D341Med (cell line): Measurements from ENCODE around the gene TIMM21.
A peak's percentile ranks its signal among the peaks of the same experiment; 100 is the strongest.

Experiments
- DNase-seq: peaks from one replicate; pipeline ENCODE4 v3.0.0; 2012; ENCODE audit warnings: low spot score

TIMM21 gene

DNA sequence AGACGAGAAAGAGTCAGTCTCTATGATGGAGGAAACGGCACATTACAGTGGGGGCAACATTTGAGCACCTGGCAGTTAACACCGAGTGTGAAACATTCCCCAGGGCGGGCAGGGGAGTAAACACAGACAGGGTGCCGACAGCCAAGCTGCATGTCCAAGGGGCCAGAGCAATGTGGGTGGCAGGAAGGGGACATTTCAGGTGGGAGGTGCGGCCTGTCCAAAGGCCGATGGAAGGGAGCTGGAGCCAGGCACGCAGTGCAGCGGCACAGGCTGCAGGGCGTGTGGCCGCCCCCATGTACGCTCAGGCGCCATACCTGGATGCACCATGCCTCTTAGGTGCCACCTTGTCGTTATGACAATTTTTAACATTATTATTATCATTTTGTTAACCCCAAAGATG, 43.3 kb downstream of the TIMM21 start:
- DNase-seq: no peak

DNA sequence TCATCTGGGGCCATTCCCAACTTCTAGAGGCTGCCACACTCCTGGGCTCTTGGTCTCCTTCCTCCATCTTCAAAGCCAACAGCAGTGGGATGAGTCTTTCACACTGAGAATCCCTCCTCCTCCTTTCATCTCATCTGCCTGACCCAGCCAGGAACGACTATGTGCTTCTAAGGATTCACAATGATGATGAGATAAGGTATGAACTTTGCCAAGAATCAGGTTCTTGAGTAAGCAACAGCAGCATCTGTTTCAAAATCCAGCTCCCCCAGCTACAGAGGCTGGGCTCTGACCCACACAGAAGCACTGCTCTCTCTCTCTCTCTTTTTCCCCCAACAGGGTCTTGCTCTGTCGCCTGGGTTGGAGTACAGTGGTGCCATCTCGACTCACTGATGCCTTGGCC, 46.4 kb downstream of the TIMM21 start:
- no peak for DNase-seq

DNA sequence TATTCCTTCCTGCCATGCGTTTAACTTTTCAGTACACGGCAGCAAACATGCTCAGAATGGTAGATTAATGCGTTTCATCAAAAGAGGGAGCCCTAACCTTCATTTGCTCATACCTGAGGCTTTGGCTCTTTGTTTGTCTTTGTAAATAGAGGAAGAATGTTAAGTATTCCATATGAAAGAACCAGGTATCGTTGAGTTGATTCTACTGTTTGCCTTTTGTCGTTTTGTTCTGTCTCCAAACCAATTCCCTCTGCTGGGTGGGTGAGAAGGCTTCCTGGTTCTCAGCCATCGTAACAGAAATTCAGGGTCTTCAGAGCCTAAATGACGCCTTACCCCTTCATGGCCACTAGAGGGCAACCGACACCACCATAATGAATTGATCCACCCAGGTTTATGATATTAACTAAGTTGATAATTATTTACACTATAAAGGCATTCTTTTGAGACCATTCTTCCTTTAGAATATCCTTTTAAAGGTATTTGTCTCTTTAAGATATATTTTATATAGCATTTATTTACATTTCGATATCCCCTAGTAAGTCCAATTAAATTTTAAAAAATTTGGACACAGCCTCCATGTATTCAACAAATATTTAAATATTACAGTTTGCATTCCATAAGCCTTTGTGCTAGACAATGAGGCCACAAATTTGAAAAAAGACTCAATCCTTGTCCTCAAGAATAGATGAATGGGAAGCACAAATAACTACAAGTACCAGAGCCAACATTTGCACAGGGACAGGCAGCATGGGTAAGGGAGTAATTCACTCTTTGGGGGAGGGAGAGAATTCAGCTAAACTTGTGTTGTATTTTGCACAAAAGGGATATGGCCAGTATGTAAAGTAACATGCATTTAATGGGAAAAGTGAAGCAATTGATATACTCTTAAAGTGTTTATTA, 48.1 kb downstream of the TIMM21 start:
- DNase-seq: peak; percentile 83

DNA sequence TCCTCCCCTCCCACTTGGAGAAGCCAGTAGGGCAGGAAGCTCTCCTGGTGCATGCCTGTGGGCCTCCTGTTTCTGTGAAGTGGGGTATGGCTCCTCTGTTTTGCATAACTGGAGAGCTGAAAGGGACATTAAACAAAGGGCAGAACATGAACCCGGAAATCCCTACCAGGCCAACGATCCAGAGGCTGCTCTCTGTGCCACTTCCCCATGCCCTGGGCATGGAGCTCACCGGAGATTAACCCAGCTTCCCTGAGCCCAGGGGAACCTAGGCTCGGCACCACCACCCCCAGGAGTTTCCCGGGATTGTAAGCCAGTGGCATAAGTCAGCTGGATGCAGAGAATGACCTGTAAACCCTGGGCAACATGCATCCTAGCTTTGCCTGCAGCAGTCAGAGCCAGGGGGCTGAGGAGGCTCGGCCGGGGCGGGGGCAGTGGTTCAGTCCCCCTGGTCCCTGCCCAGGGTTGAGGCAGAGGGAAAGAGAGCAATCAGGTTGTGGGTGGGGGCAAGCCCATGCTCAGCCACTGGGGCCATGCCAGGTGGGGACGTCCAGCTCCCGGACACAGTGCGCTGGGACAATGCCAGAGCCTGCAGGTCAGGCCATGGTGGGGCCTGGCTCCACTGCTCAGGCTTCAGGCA, 49.5 kb downstream of the TIMM21 start:
- no peak for DNase-seq

DNA sequence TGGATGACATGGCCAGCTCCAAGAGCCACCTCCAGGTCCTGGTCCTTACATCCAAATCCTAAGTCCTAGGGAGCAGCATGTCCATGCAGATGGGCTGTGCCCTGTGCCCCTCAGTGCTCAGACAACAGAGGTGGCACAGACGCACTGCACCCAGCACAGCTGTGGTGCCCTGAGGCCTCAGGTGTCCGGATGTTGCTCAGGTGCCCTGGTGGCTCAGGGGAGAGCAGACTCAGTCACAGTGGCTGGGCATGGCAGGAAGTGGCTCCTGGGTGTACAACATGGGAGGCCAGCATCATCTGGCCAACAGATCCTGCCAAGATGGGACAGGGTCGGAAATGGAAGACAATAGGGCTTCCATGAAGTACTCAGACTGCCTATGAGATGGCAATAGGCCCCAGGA, 50.1 kb downstream of the TIMM21 start:
- no peak for DNase-seq

DNA sequence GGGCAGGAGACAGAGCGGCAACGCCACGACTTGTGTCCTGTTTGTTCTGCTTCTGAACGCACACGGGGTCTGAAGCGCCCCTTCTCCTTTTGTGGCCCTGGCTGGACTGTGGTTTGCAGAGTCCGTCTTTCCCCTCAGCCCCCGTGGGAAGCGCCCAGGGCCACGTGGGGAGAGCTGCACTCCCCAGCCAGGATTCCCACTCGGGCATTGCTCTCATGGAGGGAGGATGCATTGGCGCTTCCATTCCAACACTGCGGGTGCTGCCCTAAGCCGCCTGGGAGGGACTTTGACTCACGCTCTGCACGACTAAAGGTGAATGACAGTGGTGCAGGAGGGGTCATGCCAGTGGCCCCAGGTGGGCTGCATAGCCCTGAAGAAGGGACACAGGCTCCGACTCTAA, 52.5 kb downstream of the TIMM21 start:
- no peak for DNase-seq

DNA sequence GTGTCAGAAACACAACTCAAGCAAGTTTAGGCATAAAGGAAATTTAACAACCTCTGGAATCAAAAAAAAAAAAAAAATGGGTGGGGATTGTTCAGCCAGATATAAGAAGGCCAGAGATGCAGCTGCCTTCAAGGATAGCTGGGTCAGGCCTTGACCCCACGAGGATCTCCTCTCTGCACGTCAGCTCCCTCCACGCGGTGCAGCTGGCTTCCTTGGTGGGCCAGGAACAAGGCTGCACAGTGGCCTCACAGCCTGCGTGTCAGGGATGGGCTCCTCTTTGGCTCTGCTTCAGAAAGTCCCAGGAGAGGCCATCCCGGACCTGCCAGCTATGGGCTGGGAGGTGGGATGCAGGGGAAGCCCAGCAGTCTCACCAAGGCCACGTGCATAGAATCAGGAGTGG, 55.5 kb downstream of the TIMM21 start:
- no peak for DNase-seq

DNA sequence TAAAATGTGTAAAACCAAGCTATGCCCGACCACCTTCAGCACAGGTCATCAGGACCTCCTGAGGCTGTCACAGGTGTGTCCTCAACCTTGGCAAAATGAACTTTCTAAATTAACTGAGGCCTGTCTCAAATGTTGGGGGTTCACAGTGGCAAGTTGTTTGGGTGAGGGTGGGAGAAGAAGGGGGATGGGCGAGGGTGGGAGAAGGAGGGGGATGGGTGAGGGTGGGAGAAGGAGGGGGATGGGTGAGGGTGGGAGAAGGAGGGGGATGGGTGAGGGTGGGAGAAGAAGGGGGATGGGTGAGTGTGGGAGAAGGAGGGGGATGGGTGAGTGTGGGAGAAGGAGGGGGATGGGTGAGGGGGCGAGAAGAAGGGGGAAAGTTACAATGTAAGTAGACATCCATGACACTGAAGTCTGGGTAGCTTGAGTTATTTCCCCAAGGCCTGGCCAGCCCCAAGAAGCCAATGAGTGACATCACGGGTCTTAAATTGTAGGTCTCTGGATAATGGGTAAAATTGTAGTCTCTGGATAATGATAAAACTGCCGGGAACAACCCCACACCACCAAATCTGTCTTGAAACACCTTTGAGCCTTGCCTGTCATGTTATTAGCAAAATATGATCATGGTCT, 56.3 kb downstream of the TIMM21 start:
- no peak for DNase-seq
